ENCODE results near the gene C6orf89.

DNA sequence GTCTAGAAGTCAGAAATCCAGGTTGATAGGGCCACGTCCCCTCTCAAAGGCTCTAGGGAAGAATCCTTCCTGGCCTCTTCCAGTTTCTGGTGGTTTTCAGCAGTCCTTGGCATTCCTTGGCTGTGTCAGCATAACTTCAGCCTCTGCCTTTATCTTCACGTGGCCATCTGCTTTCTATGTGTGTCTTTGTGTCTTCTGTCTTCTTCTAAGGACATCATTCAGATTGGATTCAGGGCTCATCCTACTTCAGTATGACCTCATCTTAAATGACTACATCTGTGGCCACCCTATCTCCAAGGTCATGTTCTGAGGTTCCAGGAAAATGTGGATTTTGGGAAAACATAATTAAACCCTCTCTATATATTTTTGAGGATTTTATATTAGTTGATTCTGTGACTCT lies 23.0 kb downstream of the C6orf89 start:
- TF ChIP-seq, protein P1, sequence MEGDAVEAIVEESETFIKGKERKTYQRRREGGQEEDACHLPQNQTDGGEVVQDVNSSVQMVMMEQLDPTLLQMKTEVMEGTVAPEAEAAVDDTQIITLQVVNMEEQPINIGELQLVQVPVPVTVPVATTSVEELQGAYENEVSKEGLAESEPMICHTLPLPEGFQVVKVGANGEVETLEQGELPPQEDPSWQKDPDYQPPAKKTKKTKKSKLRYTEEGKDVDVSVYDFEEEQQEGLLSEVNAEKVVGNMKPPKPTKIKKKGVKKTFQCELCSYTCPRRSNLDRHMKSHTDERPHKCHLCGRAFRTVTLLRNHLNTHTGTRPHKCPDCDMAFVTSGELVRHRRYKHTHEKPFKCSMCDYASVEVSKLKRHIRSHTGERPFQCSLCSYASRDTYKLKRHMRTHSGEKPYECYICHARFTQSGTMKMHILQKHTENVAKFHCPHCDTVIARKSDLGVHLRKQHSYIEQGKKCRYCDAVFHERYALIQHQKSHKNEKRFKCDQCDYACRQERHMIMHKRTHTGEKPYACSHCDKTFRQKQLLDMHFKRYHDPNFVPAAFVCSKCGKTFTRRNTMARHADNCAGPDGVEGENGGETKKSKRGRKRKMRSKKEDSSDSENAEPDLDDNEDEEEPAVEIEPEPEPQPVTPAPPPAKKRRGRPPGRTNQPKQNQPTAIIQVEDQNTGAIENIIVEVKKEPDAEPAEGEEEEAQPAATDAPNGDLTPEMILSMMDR (conservative IDR thresholded peaks at IDR 0.05; ENCODE audit: low read depth, low read length): no peak
- TF ChIP-seq EZH2 (IDR thresholded peaks at IDR 0.05; ENCODE audit: borderline replicate concordance, low read depth, low read length, poor library complexity, severe bottlenecking): no peak
